RWPE2 (cell line): ENCODE data around the gene PTPRA.

Experiments used
- ATAC-seq: fragments of 200-7000 bp; cut with Tn5 transposase; 3 replicates; pipeline ENCODE4 v1.9.1; 2021; ENCODE audit warnings: low read depth
- DNase-seq: peaks from one replicate; pipeline ENCODE4 v3.0.0-alpha.2; 2020; ENCODE audit warnings: low spot score
- H3K27ac ChIP-seq: fragments of 450-650 bp; 2 replicates; pipeline ENCODE4 v1.5.1; 2017; ENCODE audit warnings: mild to moderate bottlenecking; ENCODE audit not compliant: poor library complexity, severe bottlenecking
- H3K27me3 ChIP-seq: fragments of 250-450 bp; sonication (Bioruptor Pico); 2 replicates; pipeline ENCODE4 v1.5.1; 2021; ENCODE audit warnings: mild to moderate bottlenecking, moderate library complexity; ENCODE audit not compliant: insufficient read depth, poor library complexity, severe bottlenecking
- H3K36me3 ChIP-seq: fragments of 250-450 bp; sonication (Bioruptor Pico); 2 replicates; pipeline ENCODE4 v1.5.1; 2020; ENCODE audit warnings: low read depth, mild to moderate bottlenecking, moderate library complexity
- H3K4me1 ChIP-seq: fragments of 250-450 bp; sonication (Bioruptor Pico); 2 replicates; pipeline ENCODE4 v1.5.1; 2021; ENCODE audit warnings: mild to moderate bottlenecking, moderate library complexity; ENCODE audit not compliant: insufficient read depth, poor library complexity, severe bottlenecking
- H3K4me3 ChIP-seq: fragments of 250-450 bp; sonication (Bioruptor Pico); 2 replicates; pipeline ENCODE4 v1.5.1; 2021; ENCODE audit warnings: mild to moderate bottlenecking, moderate library complexity; ENCODE audit not compliant: severe bottlenecking
- H3K9me3 ChIP-seq: fragments of 250-450 bp; sonication (Bioruptor Pico); 2 replicates; pipeline ENCODE4 v1.5.1; 2021; ENCODE audit warnings: mild to moderate bottlenecking, moderate library complexity; ENCODE audit not compliant: severe bottlenecking
- CTCF ChIP-seq: fragments of 450-650 bp; IDR thresholded peaks from one replicate; pipeline ENCODE4 v1.5.1; 2017; ENCODE audit warnings: mild to moderate bottlenecking, moderate library complexity; ENCODE audit not compliant: poor library complexity, severe bottlenecking

PTPRA gene

GRCh38 chr20:2879146-2879545, 5.9 kb downstream of the PTPRA start:
- H3K9me3 ChIP-seq = no peaks in the 10 kb centered on the region
- no peaks in the 10 kb centered on the region for H3K4me1 ChIP-seq
- no peaks in the 10 kb centered on the region; the same call in 1 of the 2 replicates for H3K36me3 ChIP-seq
- DNase-seq (no peak), ATAC-seq (peak; percentile 59)
- TF ChIP-seq CTCF = no peak
- no peaks in the 10 kb centered on the region for H3K27me3 ChIP-seq
- H3K4me3 ChIP-seq = no peak overlapping the region
- H3K27ac ChIP-seq = no peak overlapping the region

- H3K4me1 ChIP-seq = no peaks in the 10 kb centered on the region
- no peaks in the 10 kb centered on the region for H3K9me3 ChIP-seq
- no peaks in the 10 kb centered on the region; the same call in 1 of the 2 replicates for H3K36me3 ChIP-seq
- TF ChIP-seq CTCF = no peak
- H3K27me3 ChIP-seq = no peaks in the 10 kb centered on the region
- ATAC-seq = no peak
- H3K4me3 ChIP-seq = no peak overlapping the region
- no peak overlapping the region for H3K27ac ChIP-seq
- no peak for DNase-seq
Measured at GRCh38 chr20:2880650-2881049, 7.4 kb downstream of the PTPRA start.

- no peak overlapping the region for H3K27ac ChIP-seq
- peaks cover under 1% of the 10 kb centered on the region for H3K4me1 ChIP-seq
Measured at GRCh38 chr20:2883726-2884637, 10.7 kb downstream of the PTPRA start.

GRCh38 chr20:2887715-2888114, 14.4 kb downstream of the PTPRA start:
- H3K4me1 ChIP-seq = peaks cover 18% of the 10 kb centered on the region
- no peaks in the 10 kb centered on the region for H3K27me3 ChIP-seq
- H3K9me3 ChIP-seq = no peaks in the 10 kb centered on the region
- DNase-seq = no peak
- H3K27ac ChIP-seq = no peak overlapping the region
- no peaks in the 10 kb centered on the region for H3K36me3 ChIP-seq
- TF ChIP-seq CTCF = no peak
- no peak overlapping the region for H3K4me3 ChIP-seq
- no peak for ATAC-seq

More at GRCh38 chr20:2883726-2884637, 10.7 kb downstream of the PTPRA start:
- DNase-seq = no peak
- ATAC-seq = no peak
- Histone ChIP-seq H3K9me3 (no peaks in the 10 kb centered on the region), H3K4me3 (no peak overlapping the region), H3K36me3 (no peaks in the 10 kb centered on the region), H3K27me3 (no peaks in the 10 kb centered on the region)
- TF ChIP-seq CTCF = no peak
